GM10266 (cell line): ENCODE measurements around the gene ACER2.
"Not testable (repeated sequence)": the region's sequence is repeated elsewhere in the genome, so short reads cannot be mapped to it uniquely, and the experiment has no call there.

Experiments
- DNase-seq: peaks from one replicate; pipeline ENCODE4 v3.0.0; 2012; ENCODE audit errors: extremely low spot score
- TF ChIP-seq, protein P1 (sequence below): IDR thresholded peaks from 2 replicates; pipeline ENCODE4 v1.5.1; 2012; ENCODE audit warnings: mild to moderate bottlenecking, low read depth; ENCODE audit not compliant: control insufficient read depth, insufficient read depth; ENCODE audit errors: missing control alignments

ACER2 gene

DNA sequence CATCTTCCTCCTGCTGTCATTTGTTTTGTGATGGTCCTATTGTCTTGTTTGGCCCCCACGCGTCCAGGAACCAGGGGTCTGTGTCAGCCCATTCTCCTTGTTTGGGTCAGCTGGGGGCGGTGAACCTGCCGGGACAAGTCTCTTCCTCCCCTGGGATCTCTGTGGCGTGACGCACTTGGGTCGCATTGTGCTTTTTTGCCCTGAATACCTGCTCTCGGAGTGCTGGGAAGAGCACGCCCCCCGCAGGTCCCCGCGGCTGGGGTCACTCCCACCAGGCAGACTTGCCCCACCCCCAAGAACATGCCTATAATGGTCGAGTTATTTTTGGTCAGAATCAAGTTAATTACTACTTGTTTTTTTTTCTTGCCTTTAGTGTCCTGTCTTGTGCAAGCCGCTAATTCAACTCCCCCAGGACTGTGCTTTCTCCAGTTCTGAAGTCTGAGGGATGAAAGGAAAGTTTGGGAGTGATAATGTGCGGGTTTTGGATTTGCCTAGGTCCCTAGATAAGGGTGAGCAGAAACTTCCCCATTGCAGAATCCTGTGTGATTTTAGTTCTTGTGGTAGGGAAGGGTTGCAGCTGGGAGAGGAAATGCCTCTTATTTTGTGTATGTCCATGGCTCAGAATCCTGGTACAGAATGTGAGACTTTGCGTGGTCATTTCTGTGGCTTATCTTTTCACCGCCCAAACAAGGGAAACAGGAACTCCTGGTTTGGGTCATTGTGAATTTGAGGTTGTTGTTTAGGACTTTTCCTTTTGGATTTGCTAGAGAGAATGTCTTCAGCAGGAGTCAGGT is 789 bp downstream of the ACER2 start:
- DNase-seq, result no peak
- TF ChIP-seq, protein P1, sequence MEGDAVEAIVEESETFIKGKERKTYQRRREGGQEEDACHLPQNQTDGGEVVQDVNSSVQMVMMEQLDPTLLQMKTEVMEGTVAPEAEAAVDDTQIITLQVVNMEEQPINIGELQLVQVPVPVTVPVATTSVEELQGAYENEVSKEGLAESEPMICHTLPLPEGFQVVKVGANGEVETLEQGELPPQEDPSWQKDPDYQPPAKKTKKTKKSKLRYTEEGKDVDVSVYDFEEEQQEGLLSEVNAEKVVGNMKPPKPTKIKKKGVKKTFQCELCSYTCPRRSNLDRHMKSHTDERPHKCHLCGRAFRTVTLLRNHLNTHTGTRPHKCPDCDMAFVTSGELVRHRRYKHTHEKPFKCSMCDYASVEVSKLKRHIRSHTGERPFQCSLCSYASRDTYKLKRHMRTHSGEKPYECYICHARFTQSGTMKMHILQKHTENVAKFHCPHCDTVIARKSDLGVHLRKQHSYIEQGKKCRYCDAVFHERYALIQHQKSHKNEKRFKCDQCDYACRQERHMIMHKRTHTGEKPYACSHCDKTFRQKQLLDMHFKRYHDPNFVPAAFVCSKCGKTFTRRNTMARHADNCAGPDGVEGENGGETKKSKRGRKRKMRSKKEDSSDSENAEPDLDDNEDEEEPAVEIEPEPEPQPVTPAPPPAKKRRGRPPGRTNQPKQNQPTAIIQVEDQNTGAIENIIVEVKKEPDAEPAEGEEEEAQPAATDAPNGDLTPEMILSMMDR, result no peak

DNA sequence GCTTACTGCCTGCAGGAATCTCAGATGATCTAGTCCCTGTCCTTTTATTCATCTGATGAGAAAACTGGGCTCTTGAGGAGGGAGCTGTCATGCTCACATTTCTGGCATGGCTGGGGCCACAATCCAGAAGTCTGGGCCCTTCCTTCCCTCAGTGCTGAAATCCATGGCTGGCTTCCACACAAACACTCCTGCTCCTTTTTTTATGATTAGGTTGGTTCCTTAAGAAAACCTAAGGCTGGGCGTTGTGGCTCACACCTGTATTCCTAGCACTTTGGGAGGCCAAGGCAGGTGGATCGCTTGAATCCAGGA is 1.3 kb downstream of the ACER2 start:
- TF ChIP-seq, protein P1, result no peak
- no peak for DNase-seq

DNA sequence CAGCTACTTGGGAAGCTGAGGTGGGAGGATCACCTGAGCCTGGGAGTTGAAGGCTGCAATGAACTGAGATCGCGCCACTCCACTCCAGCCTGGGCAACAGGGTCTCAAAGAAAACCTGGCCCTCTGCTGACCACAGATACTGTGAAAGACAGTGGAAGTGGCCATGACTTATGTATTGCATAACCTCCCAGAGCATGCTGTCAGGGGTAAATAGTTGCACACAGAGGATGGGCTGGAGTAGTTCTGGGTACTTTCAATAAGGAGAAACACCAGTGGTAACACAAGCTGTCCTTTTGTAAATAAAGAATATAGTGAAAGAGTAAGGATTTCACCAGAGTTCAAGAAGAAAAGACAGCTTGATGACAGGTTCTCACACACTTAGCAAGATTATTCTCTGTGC is 1.8 kb downstream of the ACER2 start:
- TF ChIP-seq, protein P1, result no peak
- DNase-seq, result no peak

DNA sequence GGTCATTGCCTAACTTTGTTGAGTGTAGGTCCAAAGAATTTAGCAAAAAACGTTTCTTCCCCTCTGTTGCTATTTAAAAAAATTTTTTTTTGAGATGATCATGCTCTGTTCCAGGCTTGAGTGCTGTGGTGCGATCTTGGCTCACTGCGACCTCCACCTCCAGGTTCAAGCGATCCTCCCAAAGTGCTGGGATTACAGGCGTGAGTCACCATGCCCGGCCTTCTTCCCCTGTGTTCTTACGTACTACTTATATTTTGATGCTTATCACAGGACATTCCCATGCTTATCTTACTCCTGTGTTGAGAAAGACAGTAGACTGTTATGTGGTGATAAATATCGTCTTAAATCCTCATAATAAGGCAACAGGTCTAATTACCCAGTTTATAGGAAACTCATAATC is 2.5 kb downstream of the ACER2 start:
- TF ChIP-seq, protein P1, result no peak
- DNase-seq, result no peak

DNA sequence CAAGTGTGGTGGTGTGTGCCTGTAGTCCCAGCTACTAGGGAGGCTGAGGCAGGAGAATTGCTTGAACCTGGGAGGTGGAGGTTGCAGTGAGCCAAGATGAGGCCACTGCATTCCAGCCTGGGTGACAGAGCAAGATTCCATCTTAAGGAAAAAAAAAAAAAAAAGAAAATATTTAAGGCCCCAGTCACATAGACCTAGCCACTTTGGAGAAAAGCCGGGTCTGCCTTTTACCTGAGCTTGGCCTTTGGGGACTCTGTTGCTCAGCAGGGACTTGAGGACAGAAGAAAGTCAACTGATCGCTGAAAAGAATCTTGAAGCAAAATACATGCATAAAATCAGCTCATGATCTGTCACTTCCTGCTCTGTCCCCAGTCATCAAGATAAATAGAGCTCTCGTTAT is 4.6 kb downstream of the ACER2 start:
- not testable (repeated sequence) for DNase-seq

DNA sequence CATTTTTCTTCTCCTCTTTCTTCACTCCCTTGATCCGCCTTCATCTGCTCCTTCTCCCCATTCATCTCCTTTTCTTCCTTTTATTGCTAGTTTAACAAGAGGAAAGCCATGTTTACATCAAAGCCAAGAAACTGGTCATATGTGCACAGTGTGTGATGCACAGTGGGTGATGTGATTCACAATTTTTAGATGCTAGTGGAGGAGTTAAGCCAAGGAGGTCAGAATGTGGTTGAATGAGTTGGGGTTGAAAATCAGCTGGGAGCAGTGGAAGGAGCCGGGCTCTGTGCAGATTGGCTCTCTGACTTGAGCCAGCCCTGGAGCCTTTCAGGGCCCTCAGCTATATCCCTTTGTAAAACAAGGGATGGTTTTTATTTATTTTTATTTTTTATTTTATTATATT is 7.3 kb downstream of the ACER2 start:
- TF ChIP-seq, protein P1, result no peak
- DNase-seq, result no peak

DNA sequence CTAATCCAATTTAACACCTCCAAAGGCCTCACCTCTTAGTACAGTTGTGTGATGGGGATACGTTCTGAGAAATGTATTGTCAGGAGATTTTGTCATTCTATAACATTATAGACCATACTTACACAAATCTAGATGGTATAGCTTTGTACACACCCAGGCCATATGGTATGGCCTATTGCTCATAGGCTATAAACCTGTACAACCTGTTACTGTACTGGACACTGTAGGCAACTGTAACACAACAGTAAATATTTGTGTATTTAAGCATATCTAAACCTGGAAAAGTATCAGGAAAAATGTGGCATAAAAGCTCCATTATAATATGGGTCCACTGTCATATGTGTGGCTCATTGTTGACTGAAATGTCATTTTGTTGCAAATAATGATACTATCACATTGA is 12.1 kb downstream of the ACER2 start:
- DNase-seq, result no peak
- TF ChIP-seq, protein P1, result no peak

DNA sequence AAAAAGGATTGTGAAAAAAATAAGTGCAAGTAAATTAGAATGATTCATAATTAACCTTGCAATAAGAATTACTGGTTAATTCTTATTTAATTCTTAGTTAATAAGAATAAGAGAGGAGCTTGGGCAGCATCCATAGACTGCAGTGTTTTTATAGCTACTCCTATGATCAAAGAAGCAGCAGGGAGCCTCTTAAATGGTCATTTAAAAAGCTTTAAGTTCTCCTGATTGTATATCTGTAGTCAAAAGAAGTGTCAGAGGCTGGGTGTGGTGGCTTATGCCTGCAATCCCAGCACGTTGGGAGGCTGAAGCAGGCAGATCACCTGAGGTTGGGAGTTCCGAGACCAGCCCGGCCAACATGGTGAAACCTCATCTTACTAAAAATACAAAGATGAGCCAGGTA is 14.4 kb downstream of the ACER2 start:
- no peak for DNase-seq
- TF ChIP-seq, protein P1, result no peak
